ENCODE results near the gene PTPN1. TPM values are rescaled to one million over a fixed set of nuclear protein-coding genes. Genes with fewer than 3 reads are reported as not detected.

Gene PTPN1
- total RNA-seq, 1 donor = 28.6 TPM

GRCh38 chr20:50580842-50581544 lies 70.8 kb downstream of the PTPN1 start:
- H3K36me3 ChIP-seq (ENCODE audit: insufficient read depth, low read length) = peaks cover 88% of the 10 kb centered on the region
- H3K4me3 ChIP-seq (ENCODE audit: insufficient read depth, low read length) = no peak overlapping the region
- H3K27me3 ChIP-seq (ENCODE audit: insufficient read depth, low read length) = no peaks in the 10 kb centered on the region
- H4K20me1 ChIP-seq (ENCODE audit: insufficient read depth, low read length) = peaks cover 36% of the 10 kb centered on the region
- peak; percentile 84 for DNase-seq (ENCODE audit: insufficient read length, low spot score, missing footprints)
- no peaks in the 10 kb centered on the region for H3K9me3 ChIP-seq (ENCODE audit: low read depth, low read length)
- peaks cover 36% of the 10 kb centered on the region for H3K79me2 ChIP-seq (ENCODE audit: insufficient read depth, low read length)
- H3K4me2 ChIP-seq (ENCODE audit: insufficient read depth, low read length) = no peak overlapping the region
- H3K4me1 ChIP-seq (ENCODE audit: insufficient read depth, low read length) = peaks cover 10% of the 10 kb centered on the region
- no peak for TF ChIP-seq CTCF (IDR thresholded peaks at IDR 0.05; ENCODE audit: extremely low read depth, low read depth, low read length)
- H2AFZ ChIP-seq (ENCODE audit: low read length) = no peak overlapping the region
- H3K27ac ChIP-seq (ENCODE audit: low read depth, low read length) = peak overlapping the region; percentile 35

- Histone ChIP-seq H3K27me3 (ENCODE audit: insufficient read depth, low read length) (no peaks in the 10 kb centered on the region), H3K36me3 (ENCODE audit: insufficient read depth, low read length) (peaks cover 91% of the 10 kb centered on the region), H4K20me1 (ENCODE audit: insufficient read depth, low read length) (peaks cover 35% of the 10 kb centered on the region), H2AFZ (ENCODE audit: low read length) (no peak overlapping the region), H3K4me2 (ENCODE audit: insufficient read depth, low read length) (no peak overlapping the region), H3K79me2 (ENCODE audit: insufficient read depth, low read length) (peaks cover 31% of the 10 kb centered on the region), H3K27ac (ENCODE audit: low read depth, low read length) (no peak overlapping the region), H3K4me1 (ENCODE audit: insufficient read depth, low read length) (peaks cover 10% of the 10 kb centered on the region), H3K4me3 (ENCODE audit: insufficient read depth, low read length) (no peak overlapping the region), H3K9me3 (ENCODE audit: low read depth, low read length) (no peaks in the 10 kb centered on the region)
- TF ChIP-seq CTCF (IDR thresholded peaks at IDR 0.05; ENCODE audit: extremely low read depth, low read depth, low read length) = no peak
- DNase-seq (ENCODE audit: insufficient read length, low spot score, missing footprints) = peak; percentile 34
These were observed 71.9 kb downstream of the PTPN1 start for GRCh38 chr20:50582092-50582491.

- Histone ChIP-seq H3K4me1 (ENCODE audit: insufficient read depth, low read length) (peaks cover 10% of the 10 kb centered on the region), H2AFZ (ENCODE audit: low read length) (no peak overlapping the region), H3K4me3 (ENCODE audit: insufficient read depth, low read length) (no peak overlapping the region), H3K27me3 (ENCODE audit: insufficient read depth, low read length) (no peaks in the 10 kb centered on the region), H3K27ac (ENCODE audit: low read depth, low read length) (no peak overlapping the region), H4K20me1 (ENCODE audit: insufficient read depth, low read length) (peaks cover 29% of the 10 kb centered on the region), H3K4me2 (ENCODE audit: insufficient read depth, low read length) (no peak overlapping the region), H3K79me2 (ENCODE audit: insufficient read depth, low read length) (peaks cover 25% of the 10 kb centered on the region), H3K36me3 (ENCODE audit: insufficient read depth, low read length) (peaks cover 85% of the 10 kb centered on the region), H3K9me3 (ENCODE audit: low read depth, low read length) (no peaks in the 10 kb centered on the region)
- no peak for TF ChIP-seq CTCF (IDR thresholded peaks at IDR 0.05; ENCODE audit: extremely low read depth, low read depth, low read length)
- peak; percentile 30 for DNase-seq (ENCODE audit: insufficient read length, low spot score, missing footprints)
These were observed 72.5 kb downstream of the PTPN1 start for GRCh38 chr20:50582591-50583234.

DNA sequence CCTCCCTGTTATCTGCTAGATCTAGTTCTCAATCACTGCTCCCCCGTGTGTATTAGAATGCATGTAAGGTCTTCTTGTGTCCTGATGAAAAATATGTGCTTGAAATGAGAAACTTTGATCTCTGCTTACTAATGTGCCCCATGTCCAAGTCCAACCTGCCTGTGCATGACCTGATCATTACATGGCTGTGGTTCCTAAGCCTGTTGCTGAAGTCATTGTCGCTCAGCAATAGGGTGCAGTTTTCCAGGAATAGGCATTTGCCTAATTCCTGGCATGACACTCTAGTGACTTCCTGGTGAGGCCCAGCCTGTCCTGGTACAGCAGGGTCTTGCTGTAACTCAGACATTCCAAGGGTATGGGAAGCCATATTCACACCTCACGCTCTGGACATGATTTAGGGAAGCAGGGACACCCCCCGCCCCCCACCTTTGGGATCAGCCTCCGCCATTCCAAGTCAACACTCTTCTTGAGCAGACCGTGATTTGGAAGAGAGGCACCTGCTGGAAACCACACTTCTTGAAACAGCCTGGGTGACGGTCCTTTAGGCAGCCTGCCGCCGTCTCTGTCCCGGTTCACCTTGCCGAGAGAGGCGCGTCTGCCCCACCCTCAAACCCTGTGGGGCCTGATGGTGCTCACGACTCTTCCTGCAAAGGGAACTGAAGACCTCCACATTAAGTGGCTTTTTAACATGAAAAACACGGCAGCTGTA lies 73.4 kb downstream of the PTPN1 start:
- H4K20me1 ChIP-seq (ENCODE audit: insufficient read depth, low read length) = peaks cover 29% of the 10 kb centered on the region
- H3K79me2 ChIP-seq (ENCODE audit: insufficient read depth, low read length) = peaks cover 25% of the 10 kb centered on the region

More for the DNA sequence above, 73.4 kb downstream of the PTPN1 start:
- H3K4me1 ChIP-seq (ENCODE audit: insufficient read depth, low read length) = peaks cover 10% of the 10 kb centered on the region
- TF ChIP-seq CTCF (IDR thresholded peaks at IDR 0.05; ENCODE audit: extremely low read depth, low read depth, low read length) = no peak
- no peak overlapping the region for H3K4me3 ChIP-seq (ENCODE audit: insufficient read depth, low read length)
- H3K36me3 ChIP-seq (ENCODE audit: insufficient read depth, low read length) = peaks cover 76% of the 10 kb centered on the region
- H3K4me2 ChIP-seq (ENCODE audit: insufficient read depth, low read length) = no peak overlapping the region
- DNase-seq (ENCODE audit: insufficient read length, low spot score, missing footprints) = peak; percentile 56
- no peaks in the 10 kb centered on the region for H3K9me3 ChIP-seq (ENCODE audit: low read depth, low read length)
- no peaks in the 10 kb centered on the region for H3K27me3 ChIP-seq (ENCODE audit: insufficient read depth, low read length)
- no peak overlapping the region for H2AFZ ChIP-seq (ENCODE audit: low read length)
- no peak overlapping the region for H3K27ac ChIP-seq (ENCODE audit: low read depth, low read length)

Data from osteoblast (primary cell).